Chondrocyte (in vitro differentiated cells): ENCODE results near the gene MEX3A. TPM values are rescaled to one million over a fixed set of nuclear protein-coding genes. Genes with fewer than 3 reads are reported as not detected.

ENCODE experiments used
- DNase-seq: peaks from one replicate; pipeline ENCODE4 v3.0.0; 2021; ENCODE audit warnings: mixed read lengths, low spot score
- H3K27ac Mint-ChIP-seq: one replicate; pipeline ENCODE4 v1.8.0; 2021; ENCODE audit warnings: mild to moderate bottlenecking, moderate library complexity, mixed read lengths; ENCODE audit not compliant: unreplicated experiment
- H3K27me3 Mint-ChIP-seq: 2 replicates; pipeline ENCODE4 v1.8.0; 2021; ENCODE audit warnings: low read depth, mixed read lengths
- H3K36me3 Mint-ChIP-seq: 2 replicates; pipeline ENCODE4 v1.8.0; 2021; ENCODE audit warnings: low read depth, mixed read lengths
- H3K4me1 Mint-ChIP-seq: 2 replicates; pipeline ENCODE4 v1.8.0; 2021; ENCODE audit warnings: low read depth, mild to moderate bottlenecking, mixed read lengths
- H3K4me3 Mint-ChIP-seq: one replicate; pipeline ENCODE4 v1.8.0; 2021; ENCODE audit warnings: mild to moderate bottlenecking, moderate library complexity, mixed read lengths; ENCODE audit not compliant: unreplicated experiment
- H3K9me3 Mint-ChIP-seq: 2 replicates; pipeline ENCODE4 v1.8.0; 2021; ENCODE audit warnings: low read depth, mixed read lengths
- CTCF ChIP-seq: fragments of 200-600 bp; sonication (generic); IDR thresholded peaks from 2 replicates; pipeline ENCODE4 v1.5.0; 2021; ENCODE audit warnings: antibody characterized with exemption, mild to moderate bottlenecking, moderate library complexity
- total RNA-seq: library from RNA; stranded (reverse); gene quantifications from 3 replicates; pipeline ENCODE4 v1.2.1, GENCODE V29; 2021

Gene MEX3A
- total RNA-seq, 1 donor from 2014 or later: 12.7 TPM

- Mint-ChIP-seq H3K27ac (peak within 1 kb of the TSS; percentile 86), H3K27me3 (no peaks in the 10 kb centered on the region), H3K9me3 (no peaks in the 10 kb centered on the region), H3K36me3 (peaks cover 7% of the 10 kb centered on the region), H3K4me3 (peak within 1 kb of the TSS; percentile 90), H3K4me1 (peaks cover 32% of the 10 kb centered on the region)
- TF ChIP-seq CTCF: no peak
- peak; percentile 98 for DNase-seq
These were observed 27.6 kb downstream of the MEX3A start, which contains the start of gene LAMTOR2 for GRCh38 chr1:156054500-156055280. Gene LAMTOR2 (plus strand): TSS chr1:156054782. CDS start chr1:156054890, 108 bp downstream.

DNA sequence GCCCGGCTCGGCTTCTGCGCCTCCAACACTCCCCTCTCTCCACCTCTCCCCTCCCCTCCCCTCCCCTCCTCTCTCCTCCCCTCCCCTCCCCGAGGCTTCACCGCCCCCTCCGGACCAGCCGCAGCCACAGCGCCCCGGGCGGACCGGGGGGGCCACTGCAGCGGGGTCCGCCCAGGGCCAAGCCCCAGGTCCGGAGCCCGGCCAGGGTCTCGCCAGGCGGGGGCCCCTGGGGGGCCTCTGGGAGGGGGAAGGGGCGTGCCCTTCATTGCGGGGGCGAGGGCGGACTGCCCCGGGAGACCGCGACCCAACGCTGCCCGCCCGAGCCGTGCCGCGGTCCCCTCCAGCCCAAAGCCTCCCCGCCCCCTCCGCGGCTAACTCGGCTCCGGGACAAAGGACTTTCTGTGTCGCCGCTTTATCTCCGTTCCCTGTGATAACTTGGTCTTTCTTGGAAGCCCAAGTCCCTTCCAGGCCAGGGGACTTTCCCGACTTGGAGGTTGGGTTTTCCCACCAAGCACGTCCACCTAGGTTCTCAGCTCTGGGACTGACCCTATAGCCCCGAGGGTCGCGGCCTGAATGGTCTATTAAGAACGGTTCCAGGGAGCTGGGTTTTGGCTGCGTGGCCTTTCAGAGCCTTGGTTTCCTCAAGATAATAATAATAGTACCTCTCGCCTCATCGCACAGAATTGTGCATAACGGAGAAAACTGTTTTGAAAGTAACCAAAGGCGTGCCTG, 28.3 kb downstream of the MEX3A start, which contains the start of gene UBQLN4:
TSS of gene UBQLN4 (minus strand) at position 31 of the 732 bp plus-strand sequence. CDS start 97 bp downstream, outside the sequence.
- Mint-ChIP-seq H3K4me1 (peaks cover 32% of the 10 kb centered on the region), H3K27ac (peak within 1 kb of the TSS; percentile 90), H3K36me3 (peaks cover 12% of the 10 kb centered on the region), H3K4me3 (peak within 1 kb of the TSS; percentile 90), H3K27me3 (no peaks in the 10 kb centered on the region), H3K9me3 (no peaks in the 10 kb centered on the region)
- DNase-seq: no peak
- TF ChIP-seq CTCF: peak; percentile 63

DNA sequence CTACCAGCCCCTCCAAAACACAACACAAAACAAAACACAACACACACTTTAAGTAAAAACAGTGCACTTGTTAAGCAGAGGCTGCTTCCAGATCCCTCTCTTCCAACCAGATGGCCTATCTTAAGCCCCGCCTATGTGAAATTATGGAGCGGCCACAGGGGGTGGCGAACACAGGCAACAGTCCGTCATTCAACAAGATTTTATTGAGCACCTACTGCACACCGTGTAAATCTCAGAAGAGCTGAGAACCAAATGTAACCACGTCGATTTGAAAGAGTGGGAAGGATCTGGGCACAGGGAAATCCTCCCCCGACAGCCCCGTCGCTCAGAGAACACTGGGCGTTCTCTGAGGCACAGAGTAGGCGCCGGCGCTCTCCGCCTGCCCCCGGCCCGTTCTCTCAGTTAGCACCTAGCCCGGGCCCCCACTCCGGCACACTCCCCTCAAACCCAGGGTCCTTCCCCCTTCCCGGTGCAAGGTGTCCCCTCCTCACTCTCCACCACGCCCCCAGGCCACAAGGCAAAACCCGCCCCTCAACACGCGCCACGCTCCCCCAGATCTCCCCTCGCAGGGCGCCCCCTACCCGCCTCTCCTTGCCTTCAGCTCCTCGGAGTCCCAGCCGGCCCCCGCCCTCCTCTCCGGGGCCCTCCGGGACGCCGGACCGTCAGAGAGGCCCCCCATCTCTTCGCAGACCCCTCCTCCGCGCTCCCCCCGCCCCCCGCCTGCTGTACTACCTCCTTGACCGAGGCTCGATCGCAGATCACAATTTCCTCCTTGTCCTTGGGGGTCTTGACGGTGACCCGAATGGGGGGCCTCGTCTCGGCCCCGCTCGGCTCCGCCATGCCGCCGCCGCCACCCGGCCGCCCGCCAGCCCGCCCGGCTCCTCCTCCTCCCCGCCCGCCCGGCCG, 29.1 kb downstream of the MEX3A start:
- TF ChIP-seq CTCF: peak; percentile 75
- Mint-ChIP-seq H3K27me3 (no peaks in the 10 kb centered on the region), H3K36me3 (peaks cover 12% of the 10 kb centered on the region), H3K4me3 (peak overlapping the region; percentile 90), H3K4me1 (peaks cover 32% of the 10 kb centered on the region), H3K27ac (peak overlapping the region; percentile 90), H3K9me3 (no peaks in the 10 kb centered on the region)
- no peak for DNase-seq

GRCh38 chr1:156051011-156051725, 31.1 kb downstream of the MEX3A start:
- peaks cover 12% of the 10 kb centered on the region for H3K36me3 Mint-ChIP-seq
- peak overlapping the region; percentile 11 for H3K27ac Mint-ChIP-seq
- no peak for DNase-seq
- TF ChIP-seq CTCF: no peak
- peaks cover 29% of the 10 kb centered on the region for H3K4me1 Mint-ChIP-seq
- H3K9me3 Mint-ChIP-seq: no peaks in the 10 kb centered on the region
- H3K27me3 Mint-ChIP-seq: no peaks in the 10 kb centered on the region
- no peak overlapping the region for H3K4me3 Mint-ChIP-seq
